Right lobe of liver (tissue), 6 donors: Measurements from ENCODE around the gene TRAPPC2. TPM values are rescaled to one million over a fixed set of nuclear protein-coding genes. Genes with fewer than 3 reads are reported as not detected.
"Not testable (repeated sequence)": the region's sequence is repeated elsewhere in the genome, so short reads cannot be mapped to it uniquely, and the experiment has no call there.

ENCODE experiments used
- ATAC-seq, 4 donors: fragments of 200-7000 bp; cut with Tn5 transposase; one replicate each; pipeline ENCODE4 v1.9.1; 2020; ENCODE audit warnings: mild to moderate bottlenecking in 4 of 4, moderate library complexity in 4 of 4
- DNase-seq, 3 donors: peaks; one replicate each; pipeline ENCODE4 v3.0.0-alpha.2; 2020
- H3K27ac ChIP-seq, 3 donors: fragments of 200-600 bp; one replicate each; pipeline ENCODE4 v1.8.0; 2022
- H3K27me3 ChIP-seq, 2 donors: fragments of 200-600 bp; one replicate each; pipeline ENCODE4 v1.8.0; 2022
- H3K36me3 ChIP-seq, 4 donors: fragments of 200-600 bp; sonication (generic) in 1 of 4; one replicate each; pipeline versions ENCODE4 v1.5.1 to v1.8.0; 2017 to 2022; ENCODE audit warnings: control low read depth in 1 of 4
- H3K4me1 ChIP-seq, 4 donors: fragments of 200-600 bp; sonication (generic) in 1 of 4; one replicate each; pipeline versions ENCODE4 v1.5.1 to v1.8.0; 2017 to 2022; ENCODE audit warnings: control low read depth in 1 of 4
- H3K4me3 ChIP-seq, 3 donors: fragments of 200-600 bp; one replicate each; pipeline ENCODE4 v1.8.0; 2022
- H3K9me3 ChIP-seq, 4 donors: fragments of 200-600 bp; sonication (generic) in 1 of 4; one replicate each; pipeline versions ENCODE4 v1.5.1 to v1.8.0; 2017 to 2022; ENCODE audit warnings: control low read depth in 1 of 4
- CTCF ChIP-seq, 4 donors: fragments of 200-600 bp in 3 of 4; fragments of 450-650 bp in 1 of 4; IDR thresholded peaks; one replicate each; pipeline versions ENCODE4 v1.5.1 to v1.8.0; 2016 to 2022; ENCODE audit warnings: antibody characterized with exemption in 4 of 4, mild to moderate bottlenecking in 2 of 4
- POLR2A ChIP-seq: fragments of 450-650 bp; IDR thresholded peaks from one replicate; pipeline ENCODE4 v1.6.1; 2017; ENCODE audit warnings: antibody characterized with exemption, mild to moderate bottlenecking
- WGBS: methylation state at CpG from one replicate; pipeline ENCODE4 v1.1.6; 2018; ENCODE audit warnings: low coverage, low lambda C conversion rate; ENCODE audit not compliant: insufficient coverage; ENCODE audit errors: missing lambda C conversion rate; 5-methylcytosine and 5-hydroxymethylcytosine counted together
- intact Hi-C, 2 donors: fragments of 100-400 bp; cut with DNase I; formaldehyde crosslinking; loops; one replicate each; pipeline versions ENCODE4 v1.11.2 to v1.14.1; 2022
- total RNA-seq, 6 experiments: library from RNA; depleted of rRNA in 2 of 6; stranded (reverse); fragments of >200 nt in 2 of 6; fragmentation: NEBNext Ultra II Directional in 3 of 6; extraction: Animal tissue kit (Norgen Biotek cat#: 25700) in 3 of 6; gene quantifications; one replicate each; pipeline versions ENCODE4 v1.1.0 to v1.2.4, GENCODE V29; 2016 to 2023
- donor health status: DM: no; HTN: yes; CAD: no.
- donor health status: DM: no; HTN: no; CAD: no.
- donor health status: DM: no; HTN: no; CAD: no.
- donor health status: DM: no; HTN: yes; CAD: no.
- donor health status: DM: no; HTN: yes; CAD: no.

Gene TRAPPC2
- total RNA-seq, 6 experiments from 2014 or later: 6.3 to 13.8 (median 8.5) TPM

GRCh38 chrX:13685126-13685763, 49.2 kb downstream of the TRAPPC2 start:
- intact Hi-C loops: no loop called here
- no peak for DNase-seq
- Histone ChIP-seq H3K36me3 (no peaks in the 10 kb centered on the region), H3K9me3 (no peaks in the 10 kb centered on the region), H3K4me1 (peaks cover 0 to under 1% (median 0%) of the 10 kb centered on the region in 4 donors), H3K4me3 (no peak overlapping the region), H3K27me3 (peaks cover 0 to under 1% of the 10 kb centered on the region in 2 donors), H3K27ac (no peak overlapping the region)
- WGBS: 19% methylated on average over 3 of the region's 3 CpGs
- no peak for TF ChIP-seq CTCF (IDR thresholded peaks at IDR 0.05)
- TF ChIP-seq POLR2A: no peak
- no peak for ATAC-seq

GRCh38 chrX:13684361-13684760, 50.1 kb downstream of the TRAPPC2 start:
- no peaks in the 10 kb centered on the region for H3K9me3 ChIP-seq
- DNase-seq (no peak), ATAC-seq (no peak)
- 54% methylated on average over 4 of the region's 4 CpGs for WGBS
- H3K27ac ChIP-seq: no peak overlapping the region
- TF ChIP-seq POLR2A: no peak
- TF ChIP-seq CTCF (IDR thresholded peaks at IDR 0.05): no peak
- intact Hi-C loops: no loop called here
- H3K27me3 ChIP-seq: no peaks in the 10 kb centered on the region
- H3K4me1 ChIP-seq: no peaks in the 10 kb centered on the region
- no peaks in the 10 kb centered on the region for H3K36me3 ChIP-seq
- no peak overlapping the region for H3K4me3 ChIP-seq

GRCh38 chrX:13681595-13681994, 52.8 kb downstream of the TRAPPC2 start:
- H3K27me3 ChIP-seq: no peaks in the 10 kb centered on the region
- intact Hi-C loops: no loop called here
- WGBS: 62% methylated on average over 7 of the region's 7 CpGs
- DNase-seq: no peak
- ATAC-seq: no peak
- no peaks in the 10 kb centered on the region for H3K4me1 ChIP-seq
- H3K27ac ChIP-seq: no peak overlapping the region
- H3K36me3 ChIP-seq: no peaks in the 10 kb centered on the region
- TF ChIP-seq CTCF (IDR thresholded peaks at IDR 0.05) (no peak), POLR2A (no peak)
- H3K4me3 ChIP-seq: no peak overlapping the region
- H3K9me3 ChIP-seq: no peaks in the 10 kb centered on the region

GRCh38 chrX:13679700-13680099, 54.7 kb downstream of the TRAPPC2 start:
- H3K4me1 ChIP-seq, H3K27me3 ChIP-seq, H3K36me3 ChIP-seq, H3K4me3 ChIP-seq, H3K9me3 ChIP-seq, H3K27ac ChIP-seq, intact Hi-C loops, ATAC-seq, DNase-seq: not testable (repeated sequence)
- WGBS: 88% methylated on average over 2 of the region's 4 CpGs

- DNase-seq: no peak
- Histone ChIP-seq H3K4me1 (no peaks in the 10 kb centered on the region), H3K27ac (no peak overlapping the region), H3K9me3 (no peaks in the 10 kb centered on the region), H3K27me3 (no peaks in the 10 kb centered on the region), H3K4me3 (no peak overlapping the region), H3K36me3 (no peaks in the 10 kb centered on the region)
- ATAC-seq: no peak
- TF ChIP-seq POLR2A (no peak), CTCF (IDR thresholded peaks at IDR 0.05) (no peak)
- intact Hi-C loops: no loop called here
These were observed 57.5 kb downstream of the TRAPPC2 start for GRCh38 chrX:13676885-13677284.
